ENCODE data around the gene THSD4.

DNA sequence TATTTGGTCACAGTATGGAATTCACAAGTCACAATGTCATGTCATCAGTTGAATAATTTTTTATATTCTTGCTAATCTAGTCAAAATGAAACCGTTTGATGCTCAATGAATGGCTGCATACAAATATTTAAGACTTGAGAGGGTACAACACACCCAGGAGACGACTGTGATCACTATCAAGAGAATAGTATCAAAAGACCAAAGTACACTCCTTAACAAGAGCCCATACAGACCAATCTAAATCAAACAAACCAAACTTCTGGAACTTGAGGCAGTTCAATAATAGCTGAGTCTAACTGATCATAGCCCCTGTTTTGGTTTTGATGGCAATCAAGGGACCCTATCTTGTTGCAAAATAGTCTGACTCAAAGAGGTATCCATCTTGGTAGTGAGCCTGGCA is 265.1 kb downstream of the THSD4 start:
- TF ChIP-seq CTCF (IDR thresholded peaks at IDR 0.05; ENCODE audit: low read length) (no peak), EZH2 (optimal IDR thresholded peaks at IDR 0.05; ENCODE audit: low read depth, low read length) (no peak), EZH2phosphoT487 (IDR thresholded peaks at IDR 0.05; ENCODE audit: low read length) (no peak)

All from MM.1S (cell line).